GM19468 (cell line): ENCODE results near the gene MGAT5B.
"Not testable (repeated sequence)": the region's sequence is repeated elsewhere in the genome, so short reads cannot be mapped to it uniquely, and the experiment has no call there.

Experiments
- ATAC-seq: cut with Tn5 transposase; IDR thresholded peaks from one replicate; pipeline ENCODE4 v1.9.1; 2021; ENCODE audit warnings: mild to moderate bottlenecking, moderate library complexity, moderate number of reproducible peaks; ENCODE audit not compliant: unreplicated experiment; ENCODE audit errors: extremely low read depth

The MGAT5B gene, protein sequence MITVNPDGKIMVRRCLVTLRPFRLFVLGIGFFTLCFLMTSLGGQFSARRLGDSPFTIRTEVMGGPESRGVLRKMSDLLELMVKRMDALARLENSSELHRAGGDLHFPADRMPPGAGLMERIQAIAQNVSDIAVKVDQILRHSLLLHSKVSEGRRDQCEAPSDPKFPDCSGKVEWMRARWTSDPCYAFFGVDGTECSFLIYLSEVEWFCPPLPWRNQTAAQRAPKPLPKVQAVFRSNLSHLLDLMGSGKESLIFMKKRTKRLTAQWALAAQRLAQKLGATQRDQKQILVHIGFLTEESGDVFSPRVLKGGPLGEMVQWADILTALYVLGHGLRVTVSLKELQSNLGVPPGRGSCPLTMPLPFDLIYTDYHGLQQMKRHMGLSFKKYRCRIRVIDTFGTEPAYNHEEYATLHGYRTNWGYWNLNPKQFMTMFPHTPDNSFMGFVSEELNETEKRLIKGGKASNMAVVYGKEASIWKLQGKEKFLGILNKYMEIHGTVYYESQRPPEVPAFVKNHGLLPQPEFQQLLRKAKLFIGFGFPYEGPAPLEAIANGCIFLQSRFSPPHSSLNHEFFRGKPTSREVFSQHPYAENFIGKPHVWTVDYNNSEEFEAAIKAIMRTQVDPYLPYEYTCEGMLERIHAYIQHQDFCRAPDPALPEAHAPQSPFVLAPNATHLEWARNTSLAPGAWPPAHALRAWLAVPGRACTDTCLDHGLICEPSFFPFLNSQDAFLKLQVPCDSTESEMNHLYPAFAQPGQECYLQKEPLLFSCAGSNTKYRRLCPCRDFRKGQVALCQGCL

DNA sequence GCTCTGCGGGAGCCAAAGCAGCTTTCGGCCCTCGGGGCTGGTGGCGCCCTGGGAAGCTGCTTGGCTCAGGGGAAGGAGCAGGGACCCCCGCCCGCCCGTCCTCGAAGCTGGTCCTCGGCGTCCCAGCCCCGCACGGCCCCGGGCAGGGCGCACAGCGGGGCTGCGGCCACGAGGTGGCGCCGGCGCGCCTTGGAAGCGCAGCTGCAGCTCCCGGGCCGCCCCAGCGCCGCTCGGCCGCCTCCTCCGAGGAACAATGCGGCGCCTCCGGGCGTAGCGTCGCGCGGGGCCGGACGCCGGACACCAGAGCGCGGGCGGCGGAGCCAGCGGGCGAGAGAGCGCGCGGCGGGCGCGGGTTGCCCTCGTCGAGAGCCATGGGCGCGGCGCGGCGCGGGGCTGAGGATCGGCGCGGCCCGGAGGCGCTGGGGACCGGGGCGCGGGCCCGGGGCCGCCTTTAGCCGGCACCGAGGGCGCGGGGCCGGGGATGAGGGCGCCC, at the start of gene MGAT5B:
Gene MGAT5B (plus strand): TSS at position 229 of the 493 bp plus-strand sequence. CDS start 626 bp downstream, outside the sequence.
- ATAC-seq = peak; percentile 37

DNA sequence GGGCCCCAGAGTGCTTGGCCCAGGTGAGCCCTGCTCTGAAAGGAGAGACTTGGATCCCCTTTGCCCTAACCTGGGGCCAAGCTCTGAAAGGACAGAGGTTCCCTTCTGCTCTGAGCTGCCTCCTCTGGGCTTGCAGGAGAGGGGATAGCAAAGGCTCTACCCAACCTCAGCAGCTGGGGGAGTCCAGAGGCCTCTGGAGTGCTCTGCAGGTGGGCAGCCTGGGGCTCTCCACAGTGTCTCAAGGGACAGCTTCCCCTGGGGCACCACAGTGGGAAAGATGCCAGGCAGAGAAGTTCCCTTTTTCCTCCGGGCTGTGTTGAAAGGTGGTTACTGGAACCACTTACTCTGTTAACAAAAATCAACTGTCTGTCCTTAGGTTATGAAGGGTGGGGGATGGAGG, 48.2 kb upstream of the MGAT5B start:
- no peak for ATAC-seq

DNA sequence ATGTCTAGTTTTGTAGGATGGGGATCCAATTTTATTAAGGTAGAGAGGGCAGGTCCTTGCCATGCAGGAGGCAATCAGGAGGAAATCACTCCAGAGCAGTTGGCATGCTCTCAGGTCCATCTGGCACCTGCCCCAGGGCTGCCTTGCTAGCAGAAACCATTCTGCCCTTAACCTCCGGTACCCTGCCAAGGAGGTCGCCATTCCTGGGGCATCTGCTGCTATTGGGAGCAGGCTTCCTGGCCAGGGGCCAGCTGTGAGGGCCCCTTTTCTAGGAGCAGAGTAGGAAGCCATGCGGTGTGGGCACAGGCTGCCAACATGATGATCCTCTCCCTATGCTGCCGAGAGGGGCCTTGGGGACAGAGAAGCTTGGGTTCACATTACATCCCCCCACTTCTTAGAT, 47.6 kb upstream of the MGAT5B start:
- no peak for ATAC-seq

DNA sequence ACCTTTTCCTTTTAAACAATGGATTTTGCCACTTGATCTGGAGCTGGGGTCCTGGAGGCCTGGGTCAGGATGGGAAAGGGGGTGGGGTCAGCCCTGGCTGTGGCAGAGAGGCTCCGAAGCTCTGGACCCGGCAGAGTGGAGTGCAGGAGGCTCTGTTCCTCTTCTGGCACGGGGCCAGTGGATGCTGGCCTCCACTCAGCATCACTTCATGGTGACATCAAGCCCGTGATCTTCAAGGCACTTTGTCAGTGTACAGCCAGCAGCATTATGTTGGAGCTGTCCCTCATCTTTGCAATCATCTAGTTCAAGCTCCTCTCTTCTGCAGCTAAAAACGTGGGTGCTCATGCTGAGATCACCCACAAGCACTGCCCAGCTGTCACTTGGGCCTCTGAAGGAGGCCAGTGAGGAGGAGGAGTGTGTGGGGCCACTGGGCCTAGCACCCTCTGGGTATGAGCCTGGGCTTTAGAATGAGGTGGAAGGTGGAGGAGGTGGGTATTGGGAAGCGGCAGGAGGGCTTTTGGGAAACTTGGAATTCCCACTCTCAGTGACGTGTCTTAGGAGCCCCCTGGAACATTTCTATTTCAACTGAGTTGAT, 45.9 kb upstream of the MGAT5B start:
- ATAC-seq = no peak

DNA sequence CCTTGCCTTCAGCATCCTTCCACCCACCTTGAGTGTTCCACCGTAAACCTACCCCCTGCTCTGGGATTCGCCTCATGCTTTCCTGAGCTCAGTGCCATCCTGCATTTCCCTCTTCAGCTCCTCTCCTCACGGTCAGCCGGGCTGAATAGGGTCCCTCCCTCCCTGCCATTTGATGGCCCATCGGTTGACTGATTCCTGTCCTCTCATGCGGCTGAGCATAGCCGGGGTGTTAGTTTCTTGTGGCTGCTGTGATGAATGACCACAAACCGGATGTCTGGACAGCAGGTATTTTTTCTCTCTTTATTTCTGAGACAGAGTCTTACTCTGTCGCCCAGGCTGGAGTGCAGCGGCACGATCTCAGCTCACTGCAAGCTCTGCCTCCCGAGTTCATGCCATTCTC, 44.1 kb upstream of the MGAT5B start:
- no peak for ATAC-seq

DNA sequence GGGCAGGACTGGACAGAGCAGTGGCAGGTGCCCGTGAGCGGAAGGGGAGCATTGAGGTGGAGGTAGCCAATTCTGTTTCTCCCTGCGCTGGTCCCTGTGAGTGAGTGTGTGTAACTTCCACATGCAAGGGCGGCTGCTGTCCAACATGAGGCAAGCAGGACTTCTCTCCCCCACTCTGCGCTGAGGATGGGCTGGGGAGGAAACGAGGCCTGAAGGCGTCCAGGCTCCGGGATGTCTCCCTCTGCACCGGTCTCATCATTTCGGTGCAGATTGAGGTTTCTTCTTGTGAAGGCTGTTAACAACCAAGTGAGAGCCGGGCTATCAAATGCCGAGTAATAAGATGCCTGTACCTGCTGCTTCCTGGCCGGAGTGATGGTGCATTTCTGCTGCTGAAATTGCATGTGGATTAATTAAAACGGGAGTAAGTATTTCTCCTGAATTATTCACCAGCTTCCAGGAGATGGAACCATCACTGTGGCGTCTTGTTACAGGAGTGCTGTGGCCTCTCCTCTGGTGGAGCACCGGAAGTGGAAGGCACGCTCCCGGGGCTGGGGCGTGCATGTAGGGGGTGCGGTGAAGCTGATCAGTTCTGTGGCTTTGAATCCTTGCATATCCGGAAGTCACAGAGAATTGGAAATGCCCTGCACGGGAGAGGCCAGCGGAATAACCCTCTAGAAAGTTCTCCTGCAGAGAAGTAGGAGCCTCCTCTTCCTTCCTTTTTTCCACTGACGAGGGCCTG, 41.7 kb upstream of the MGAT5B start:
- no peak for ATAC-seq

DNA sequence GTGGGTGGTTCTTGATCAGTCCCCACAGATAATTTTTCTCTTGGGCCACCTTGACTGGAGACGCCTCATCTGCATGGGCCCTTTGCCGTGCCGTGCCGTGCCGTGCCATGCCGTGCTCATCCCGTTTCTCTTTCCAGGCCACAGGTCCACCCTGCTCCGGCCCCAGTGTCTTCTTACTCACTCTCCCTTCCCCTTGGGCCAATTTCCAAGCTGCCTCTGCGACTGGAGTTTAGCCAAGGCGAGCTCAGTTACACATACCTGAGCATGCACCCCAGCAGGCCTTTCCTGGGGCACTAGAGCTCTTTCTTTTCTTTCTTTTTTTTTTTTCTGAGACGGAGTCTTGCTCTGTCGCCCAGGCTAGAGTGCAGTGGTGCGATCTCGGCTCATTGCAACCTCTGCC, 40.5 kb upstream of the MGAT5B start:
- ATAC-seq = no peak

DNA sequence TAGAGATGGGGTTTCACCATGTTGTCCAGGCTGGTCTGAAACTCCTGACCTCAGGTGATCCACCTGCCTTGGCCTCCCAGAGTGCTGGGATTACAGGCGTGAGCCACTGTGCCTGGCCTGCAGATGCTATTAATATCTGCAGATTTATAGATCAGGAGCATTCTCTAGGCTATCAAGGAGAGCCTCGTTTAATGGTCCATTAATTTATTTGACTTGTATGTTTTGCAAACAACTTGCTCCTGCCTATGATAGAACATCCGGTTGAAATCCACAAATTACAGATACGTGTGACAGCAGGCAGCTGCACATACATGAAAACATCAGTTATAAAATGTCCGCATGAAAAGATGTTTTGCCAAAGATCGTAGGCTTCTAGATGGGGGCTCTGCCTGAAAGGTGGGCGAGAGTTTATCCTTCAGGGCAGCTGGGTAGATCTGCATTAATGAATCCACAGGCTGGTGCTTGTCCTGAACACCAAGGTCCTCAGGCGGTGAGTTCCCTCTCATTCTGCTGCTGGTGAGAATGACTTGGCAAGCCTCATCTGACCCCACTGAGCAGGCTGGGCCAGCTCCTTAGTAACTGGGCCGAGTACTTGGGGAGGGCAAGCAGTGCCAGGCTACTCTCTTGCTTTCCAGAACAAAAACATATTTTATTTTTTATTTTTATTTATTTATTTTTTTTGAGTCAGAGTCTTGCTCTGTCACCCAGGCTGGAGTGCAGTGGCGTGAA, 37.1 kb upstream of the MGAT5B start:
- no peak for ATAC-seq

DNA sequence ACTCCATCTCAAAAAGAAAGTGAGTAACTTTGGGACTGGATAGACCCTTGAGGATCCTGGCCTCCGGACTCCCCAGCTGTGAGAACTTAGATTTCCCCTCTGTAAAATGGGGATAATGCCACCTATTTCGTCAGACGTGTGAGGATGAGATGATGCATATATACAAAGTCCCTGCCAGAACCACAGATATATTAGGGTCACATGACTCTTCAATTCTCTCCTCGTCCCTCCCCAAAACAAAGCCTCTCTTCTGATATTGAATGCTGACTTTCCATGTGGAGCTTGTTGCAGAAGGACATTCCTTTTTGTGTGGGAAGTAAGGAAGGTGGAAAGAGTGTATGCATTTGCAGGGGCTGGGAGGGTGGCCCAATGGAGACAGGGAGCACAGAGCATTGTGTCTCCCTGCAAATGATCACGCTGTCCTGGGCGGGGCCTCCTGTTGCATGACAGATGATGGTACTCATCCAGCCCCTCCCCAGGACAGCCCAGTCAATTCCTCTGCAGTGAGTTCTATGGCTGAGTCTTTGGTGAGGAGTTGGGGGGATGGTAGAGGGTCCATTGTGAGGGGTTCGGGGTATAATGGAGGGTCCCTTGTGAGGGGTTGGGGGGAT, 35.1 kb upstream of the MGAT5B start:
- no peak for ATAC-seq

DNA sequence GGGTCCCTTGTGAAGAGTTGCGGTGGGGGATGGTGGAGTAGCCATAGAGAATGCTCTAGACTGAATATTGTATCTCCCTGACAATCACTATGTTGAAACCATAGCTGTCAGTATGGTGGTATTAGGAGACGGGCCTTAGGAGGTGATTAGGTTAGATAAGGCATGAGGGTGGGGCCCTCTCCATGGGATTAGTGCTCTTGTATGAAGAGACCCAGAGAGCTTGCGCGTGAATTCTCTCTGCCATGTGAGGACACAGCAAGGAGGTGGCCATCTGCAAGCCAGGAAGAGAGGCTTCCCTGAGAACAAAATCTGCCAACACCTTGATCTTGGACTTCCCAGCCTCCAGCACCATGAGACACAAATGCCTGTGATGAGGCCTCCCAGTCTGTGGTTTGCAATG, 34.5 kb upstream of the MGAT5B start:
- ATAC-seq = no peak

DNA sequence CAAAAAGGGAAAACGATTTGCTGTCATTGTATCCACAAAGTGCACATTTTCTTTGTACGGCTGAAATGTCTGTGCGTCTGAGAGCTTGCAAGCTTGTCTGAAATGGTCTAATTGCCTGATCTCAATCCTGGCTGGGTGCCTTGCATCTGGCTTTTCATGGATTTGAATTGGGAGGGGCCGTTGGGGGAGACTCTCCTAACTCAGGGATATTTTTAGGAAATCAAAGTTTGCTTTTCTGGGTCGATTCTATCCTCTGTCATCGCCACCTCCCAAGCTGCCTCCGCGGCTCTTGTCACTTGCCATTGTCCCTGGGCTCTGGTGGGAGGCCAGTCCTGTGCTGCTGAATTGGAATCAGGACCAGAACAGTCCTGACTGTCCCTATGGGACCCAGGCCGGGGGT, 33.3 kb upstream of the MGAT5B start:
- no peak for ATAC-seq

DNA sequence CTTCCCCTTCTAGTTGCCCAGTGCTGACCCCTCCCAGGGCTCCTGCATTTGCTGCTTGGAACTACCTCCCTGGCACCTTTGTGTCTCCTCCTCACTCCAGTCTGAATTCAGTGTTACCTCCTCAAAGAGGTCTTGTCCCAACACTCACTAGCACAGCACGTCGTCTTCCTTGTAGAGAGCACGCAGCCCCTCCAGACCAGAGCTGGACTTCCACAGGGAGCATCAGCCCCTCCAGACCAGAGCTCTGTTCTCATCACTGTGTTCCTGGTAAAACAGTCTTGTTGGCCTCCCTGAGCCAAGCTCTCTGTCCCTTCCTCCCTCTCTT, 27.8 kb upstream of the MGAT5B start:
- ATAC-seq = no peak

DNA sequence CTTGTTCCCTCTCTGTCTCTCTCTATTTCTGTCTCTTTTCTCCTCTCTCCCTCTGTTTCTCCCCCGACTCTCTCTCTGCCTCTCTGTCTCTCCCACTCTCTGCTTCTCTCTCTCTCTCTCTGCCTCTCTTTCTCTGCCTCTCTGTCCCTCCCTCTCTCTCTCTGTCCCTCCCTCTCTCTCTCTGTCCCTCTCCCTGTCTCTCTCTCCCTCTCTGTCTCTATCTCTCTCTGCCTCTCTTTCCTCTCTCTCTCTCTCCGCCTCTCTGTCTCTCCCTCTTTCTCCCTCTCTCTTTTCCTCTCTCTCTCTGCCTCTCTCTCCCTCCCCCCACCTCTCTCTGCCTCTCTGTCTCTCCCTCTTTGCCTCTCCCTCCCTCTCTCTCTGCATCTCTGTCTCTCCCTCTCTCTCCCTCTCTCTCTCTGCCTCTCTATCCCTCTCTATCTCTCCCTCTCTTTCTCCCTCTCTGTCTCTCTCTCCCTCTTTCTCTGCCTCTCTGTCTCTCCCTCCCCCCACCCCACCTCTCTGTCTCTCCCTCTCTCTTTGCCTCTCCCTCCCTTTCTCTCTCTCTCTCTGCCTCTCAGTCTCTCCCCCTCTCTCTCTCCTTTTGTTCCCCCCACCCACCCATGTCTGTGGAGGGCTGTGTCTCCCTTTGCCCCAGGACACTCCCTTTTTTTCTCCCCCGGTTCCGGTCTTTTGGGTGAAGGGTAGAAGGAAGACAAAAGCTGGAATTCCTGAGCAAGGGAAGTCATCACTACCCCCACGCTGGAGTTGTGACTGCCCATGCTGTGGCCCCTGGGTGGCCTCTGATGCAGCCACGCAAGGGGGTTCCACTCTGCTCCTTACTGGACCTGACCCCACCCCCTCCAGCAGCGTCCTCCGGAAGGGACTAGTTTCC, 27.1 kb upstream of the MGAT5B start:
- ATAC-seq = no peak

DNA sequence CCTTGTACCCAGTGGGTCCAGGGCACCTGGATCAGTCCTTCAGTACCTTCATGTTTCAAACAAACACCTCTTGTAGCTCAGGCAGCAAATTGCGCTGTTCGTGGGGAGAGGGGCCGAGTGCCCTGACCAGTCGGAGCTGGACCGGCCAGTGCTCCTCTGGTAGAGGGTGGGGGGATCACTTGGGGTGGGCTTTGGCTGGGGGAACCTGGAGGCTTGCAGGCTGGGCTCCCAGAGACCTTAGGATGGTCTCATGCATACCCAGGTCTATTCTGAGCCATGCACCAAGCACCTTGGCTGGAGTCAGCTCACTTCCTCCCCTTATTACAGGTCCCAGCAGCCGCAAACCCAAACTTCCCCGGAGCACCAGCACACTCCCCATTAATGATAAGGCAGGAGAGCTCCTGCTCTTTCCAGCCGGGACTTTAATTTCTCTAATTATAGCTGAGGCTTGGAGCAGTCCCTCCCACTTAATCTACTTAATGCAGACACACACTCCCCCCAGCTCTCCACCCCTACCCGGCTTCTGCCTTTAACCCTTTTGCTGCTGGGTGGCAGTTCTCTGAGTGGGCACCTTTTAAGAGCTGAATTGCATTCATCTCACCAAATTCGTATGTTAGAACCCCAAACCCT, 26.3 kb upstream of the MGAT5B start:
- ATAC-seq = no peak

DNA sequence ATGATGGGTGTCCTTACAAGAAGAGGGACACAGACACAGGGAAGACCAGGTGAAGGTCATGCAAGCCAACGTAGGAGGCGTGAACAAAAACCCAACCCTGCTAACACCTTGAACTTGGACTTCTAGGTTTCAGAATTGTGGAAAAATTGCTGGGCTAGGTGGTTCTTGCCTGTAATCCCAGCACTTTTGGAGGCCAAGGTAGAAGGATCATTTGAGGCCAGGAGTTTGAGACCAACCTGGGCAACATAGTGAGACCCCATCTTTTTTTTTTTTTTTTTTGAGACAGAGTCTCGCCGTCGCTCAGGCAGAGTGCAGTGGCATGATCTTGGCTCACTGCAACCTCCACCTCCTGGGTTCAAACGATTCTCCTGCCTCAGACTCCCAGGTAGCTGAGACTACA, 25.1 kb upstream of the MGAT5B start:
- ATAC-seq = not testable (repeated sequence)

DNA sequence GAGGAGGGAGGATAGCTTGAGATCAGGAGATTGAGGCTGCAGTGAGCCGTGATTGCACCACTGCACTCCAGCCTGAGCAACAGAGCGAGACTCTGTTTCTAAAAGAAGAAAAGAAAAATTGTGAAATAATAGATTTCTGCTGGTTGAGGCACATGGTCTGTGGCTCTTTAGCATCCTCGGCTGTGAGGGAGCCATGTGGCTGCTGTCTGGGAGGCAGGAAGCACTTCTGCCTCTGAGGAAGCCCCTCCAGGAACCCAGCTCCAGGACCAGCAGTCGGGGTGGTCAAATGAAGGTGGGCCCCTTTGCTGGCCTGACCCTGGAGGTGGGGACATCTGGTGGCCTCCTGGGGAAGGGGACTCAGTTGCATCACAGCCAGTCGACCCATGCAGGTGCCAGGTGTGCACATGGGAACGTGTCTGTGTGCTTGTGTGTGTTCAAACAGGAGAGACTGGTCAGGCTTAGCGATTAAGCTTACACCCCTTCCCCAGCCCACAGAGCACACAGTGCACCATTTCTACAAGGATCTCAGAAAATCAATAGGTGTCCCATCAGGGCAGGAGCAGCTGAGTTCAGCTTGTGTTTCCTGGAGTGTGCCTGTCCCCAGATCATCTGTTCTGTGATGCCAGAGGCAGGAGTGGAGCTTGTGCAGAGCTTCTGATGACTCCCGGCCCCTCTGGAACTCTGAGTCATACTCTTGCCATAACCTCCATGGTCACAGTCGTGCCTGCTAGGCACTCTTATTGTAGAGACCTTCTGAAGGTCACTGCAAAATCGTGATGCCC, 24.3 kb upstream of the MGAT5B start:
- no peak for ATAC-seq

DNA sequence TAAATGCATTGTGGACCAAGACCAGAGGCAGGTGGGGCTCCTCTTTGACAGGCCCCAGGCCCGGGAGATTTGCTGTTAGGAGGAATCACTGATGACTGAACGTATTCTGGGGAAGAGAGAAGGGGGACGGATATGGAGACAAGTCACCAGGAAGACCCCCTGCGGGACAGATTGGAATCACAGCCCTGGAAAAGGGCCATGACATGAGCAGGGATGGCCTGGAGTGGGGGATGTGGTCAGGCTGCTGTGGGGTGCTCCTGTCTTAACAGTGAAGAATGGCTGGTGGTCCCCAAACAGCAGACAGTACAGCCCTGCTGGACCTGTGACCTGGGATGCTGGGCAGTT, 23.7 kb upstream of the MGAT5B start:
- ATAC-seq = no peak
